Fibroblast of upper back skin (primary cell): Measurements from ENCODE around the gene CCL5.

Experiments
- DNase-seq: peaks from one replicate; pipeline ENCODE4 v3.0.0-alpha.2; 2013

The CCL5 gene

DNA sequence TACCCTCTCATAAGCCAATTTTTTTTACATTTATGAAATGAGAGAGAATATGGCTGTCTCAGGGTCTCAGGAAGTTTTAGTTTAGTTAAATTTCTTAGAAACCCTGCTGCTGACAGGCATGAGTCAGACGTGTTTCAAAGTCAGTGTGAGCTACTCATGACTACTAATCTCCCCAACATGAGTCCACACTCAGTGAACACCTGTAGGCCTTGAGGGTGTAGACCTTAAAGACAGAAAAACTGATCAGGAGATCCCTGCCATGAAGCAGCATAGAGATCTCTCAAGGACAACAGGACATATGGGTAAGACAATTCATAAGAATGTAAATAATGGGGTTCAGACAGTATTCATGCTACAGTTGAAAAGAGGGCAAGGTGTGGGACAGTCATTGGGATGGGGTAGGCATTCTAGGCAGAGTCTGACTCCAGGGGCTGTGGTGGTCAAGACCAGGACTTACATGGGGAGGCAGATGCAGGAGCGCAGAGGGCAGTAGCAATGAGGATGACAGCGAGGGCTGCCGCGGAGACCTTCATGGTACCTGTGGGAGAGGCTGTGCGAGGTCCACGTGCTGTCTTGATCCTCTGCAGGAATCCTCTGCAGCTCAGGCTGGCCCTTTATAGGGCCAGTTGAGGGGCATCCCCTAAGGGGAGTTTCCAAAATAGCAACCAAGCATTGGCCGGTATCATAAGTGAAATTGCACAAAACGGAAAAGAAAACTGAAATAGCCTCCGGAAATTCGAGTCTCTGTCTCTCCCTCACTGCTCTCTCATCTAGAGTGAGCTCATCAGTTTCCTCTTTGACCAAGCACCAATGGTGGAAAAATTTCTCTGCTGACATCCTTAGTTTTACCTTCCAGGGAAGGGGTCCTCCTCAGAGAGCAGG, at the start of gene CCL5:
Gene CCL5 (minus strand): TSS at position 588 of the 882 bp plus-strand sequence.
- no peak for DNase-seq

DNA sequence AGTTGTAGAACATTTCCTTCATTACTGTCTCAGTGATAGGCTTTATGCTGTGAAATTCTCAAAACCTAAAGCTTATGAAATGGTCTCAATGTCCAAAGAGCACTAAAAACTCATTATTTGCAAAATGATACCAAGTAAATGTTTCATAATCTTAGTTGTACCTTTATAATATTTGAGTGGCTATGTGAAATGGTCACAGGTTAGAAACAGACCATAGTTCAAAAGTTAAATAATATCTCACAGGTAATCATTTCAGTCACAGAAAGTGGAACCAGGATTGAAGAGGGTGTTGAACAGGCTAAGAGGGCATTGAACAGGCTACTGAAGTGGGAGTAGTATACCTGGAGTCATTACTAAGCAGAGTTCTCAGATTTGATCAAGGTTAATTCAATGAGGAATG, 47.6 kb upstream of the CCL5 start:
- no peak for DNase-seq

DNA sequence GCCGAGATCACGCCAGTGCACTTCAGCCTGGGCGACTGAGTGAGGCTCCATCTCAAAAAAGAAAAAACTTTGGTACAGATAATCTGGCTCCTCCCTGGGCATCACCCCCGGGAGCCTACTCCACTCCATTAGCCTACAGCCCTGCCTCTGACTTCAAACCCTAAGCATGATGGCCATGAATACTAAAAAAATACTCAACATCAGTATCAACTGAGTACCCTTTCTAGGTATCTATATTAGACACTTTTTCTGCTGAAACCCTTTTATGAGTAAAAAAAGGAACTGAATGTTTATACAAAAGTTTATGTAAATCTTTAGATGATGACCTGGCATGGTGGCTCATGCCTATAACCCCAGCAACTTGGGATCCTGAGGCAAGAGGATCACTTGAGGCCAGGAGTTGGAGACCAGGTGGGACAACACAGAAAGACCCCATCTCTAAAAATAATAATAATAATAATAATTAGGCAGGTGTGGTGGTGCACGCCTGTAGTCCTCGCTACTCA, 43.5 kb upstream of the CCL5 start:
- no peak for DNase-seq

DNA sequence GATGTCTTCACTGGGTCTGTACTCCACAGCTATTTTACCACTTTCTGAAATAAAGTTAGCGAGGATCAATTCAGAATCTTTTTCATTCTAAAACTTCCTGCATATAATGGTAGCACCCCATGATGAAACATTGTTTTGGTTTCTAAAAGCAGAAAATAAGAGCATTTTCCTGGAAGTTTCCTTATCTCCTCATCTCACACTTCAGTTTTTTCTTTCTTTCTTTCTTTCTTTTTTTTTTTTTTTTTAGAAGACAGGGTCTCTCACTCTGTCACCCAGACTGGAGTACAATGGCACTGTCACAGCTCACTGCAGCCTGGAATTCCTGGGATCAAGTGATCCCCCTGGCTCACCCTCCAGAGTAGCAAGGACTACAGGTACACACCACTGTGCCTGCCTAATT, 40.1 kb upstream of the CCL5 start:
- DNase-seq: no peak

DNA sequence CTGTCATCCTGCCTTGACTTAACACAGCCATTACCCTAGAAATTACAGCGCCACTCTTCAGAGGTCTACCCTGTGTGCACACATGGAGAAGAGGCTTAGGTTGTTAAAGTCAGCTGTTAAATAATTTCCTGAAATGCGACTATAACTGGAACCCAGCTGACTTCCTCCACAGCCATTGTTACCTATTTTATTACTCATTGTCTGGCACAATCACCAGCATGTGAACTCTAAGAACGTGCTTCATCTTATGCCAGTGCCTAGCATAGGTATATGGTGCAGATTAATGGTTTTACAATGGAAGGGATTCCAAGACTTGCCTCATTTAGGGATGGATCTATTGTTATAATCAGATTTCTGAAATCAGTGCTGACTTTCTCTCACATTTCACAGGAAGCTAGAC, 38.5 kb upstream of the CCL5 start:
- DNase-seq: no peak

DNA sequence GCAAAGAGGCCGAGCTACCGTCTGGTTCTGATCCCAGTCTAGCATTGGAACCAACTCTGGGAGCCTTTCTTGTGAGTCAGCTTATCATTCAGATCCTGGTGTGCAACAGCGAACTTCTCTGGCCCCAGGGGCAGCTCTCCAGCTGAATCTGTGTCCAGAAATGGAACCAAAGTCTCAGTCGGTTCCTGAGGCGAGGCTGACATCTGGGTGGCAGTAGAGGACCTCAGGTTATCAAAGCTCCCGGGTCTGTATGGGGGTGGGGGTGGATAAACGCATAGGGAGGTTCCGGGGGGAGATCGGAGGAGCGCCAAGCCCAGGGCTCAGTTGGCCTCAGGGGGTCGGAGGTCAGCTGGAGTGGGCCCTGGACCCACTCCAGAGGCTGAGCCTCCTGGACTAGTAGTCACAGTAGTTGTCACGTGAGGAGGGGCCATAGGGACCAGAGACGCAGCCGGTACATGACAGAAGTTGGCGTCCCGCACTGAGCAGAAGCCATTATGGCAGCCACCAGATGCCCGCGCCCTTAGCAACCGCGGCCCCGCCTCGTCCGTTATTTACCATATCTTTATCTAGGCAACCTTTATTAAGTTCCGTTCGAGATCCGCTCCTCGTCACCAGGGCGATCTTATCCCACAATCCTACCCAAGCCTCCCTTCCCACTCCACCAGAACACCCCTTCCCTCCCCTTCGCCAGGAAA, 37.5 kb upstream of the CCL5 start:
- DNase-seq: no peak

DNA sequence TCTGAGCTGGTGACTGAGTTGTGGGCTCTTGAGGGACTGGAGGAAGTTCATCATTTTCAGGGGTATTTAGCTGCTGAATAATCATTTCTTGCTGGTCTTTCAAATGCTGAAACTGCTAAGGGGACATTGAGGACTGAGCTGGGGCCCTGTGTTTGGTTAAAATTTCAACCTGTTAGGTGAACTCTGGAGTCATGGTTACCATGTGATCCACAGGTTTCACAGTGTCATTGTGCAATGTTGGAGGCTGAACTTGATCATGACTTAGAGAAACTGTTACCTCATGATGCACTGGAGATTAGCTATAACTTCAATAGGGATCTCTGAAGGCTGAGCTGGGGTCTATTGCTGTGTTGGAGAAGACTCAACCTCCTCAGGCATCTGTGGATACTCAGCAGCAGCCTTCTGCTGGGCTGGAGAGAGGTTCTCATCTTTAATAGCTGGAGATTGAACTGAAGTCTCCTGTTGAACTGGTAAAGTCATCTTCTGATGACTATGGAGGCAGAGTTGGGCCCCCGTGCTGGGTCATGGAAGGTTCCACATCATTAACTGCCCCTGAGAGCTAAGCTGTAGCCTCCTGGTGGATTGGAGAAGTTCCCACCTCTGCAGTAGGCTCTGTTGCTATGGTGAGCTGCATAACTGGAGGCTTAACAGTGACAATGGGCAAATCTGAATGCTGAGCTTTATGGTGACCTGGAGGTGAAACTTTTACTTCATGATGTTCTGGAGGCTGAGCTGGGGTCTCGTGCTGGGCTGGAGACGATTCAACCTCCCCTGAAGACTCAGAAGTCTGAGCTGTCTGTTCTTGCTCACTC, 35.2 kb upstream of the CCL5 start:
- DNase-seq: no peak

DNA sequence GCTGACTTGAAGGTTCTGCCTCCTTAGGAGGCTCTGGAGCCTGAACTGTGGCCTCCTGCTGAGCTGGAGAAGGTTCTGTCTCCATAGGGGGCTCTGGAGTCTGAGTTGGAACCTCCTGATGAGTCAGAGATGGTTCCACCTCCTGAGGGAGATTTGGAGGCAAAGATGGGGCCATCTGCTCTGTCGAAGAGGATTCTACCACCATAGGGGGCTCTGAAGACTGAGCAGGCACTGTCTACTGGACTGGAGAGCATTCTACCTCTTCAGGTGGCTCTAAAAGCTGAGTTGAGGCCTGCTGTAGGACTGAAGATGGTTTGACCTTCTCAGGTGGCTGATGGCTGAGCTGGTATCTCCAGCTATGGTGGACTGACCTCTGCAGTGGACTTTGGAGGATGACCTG, 34.2 kb upstream of the CCL5 start:
- DNase-seq: no peak

DNA sequence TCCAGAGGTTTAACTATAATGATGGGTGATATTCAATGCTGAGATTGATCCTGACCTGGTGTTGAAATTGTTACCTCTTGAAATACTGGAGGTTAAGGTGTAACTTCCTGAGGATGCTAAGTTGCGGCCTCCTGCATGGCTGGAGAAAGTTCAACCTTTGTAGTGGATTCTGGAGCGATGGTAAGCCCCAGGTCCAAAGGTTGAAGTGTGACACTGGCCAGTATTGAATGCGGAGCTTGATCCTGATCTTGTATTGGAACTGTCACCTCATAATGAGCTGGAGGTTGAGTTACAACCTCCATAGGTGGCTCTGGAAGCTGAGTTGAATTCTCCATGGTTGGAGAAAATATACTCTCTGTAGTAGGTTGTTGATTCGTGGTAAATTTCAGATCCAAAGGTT, 33.4 kb upstream of the CCL5 start:
- DNase-seq: no peak

DNA sequence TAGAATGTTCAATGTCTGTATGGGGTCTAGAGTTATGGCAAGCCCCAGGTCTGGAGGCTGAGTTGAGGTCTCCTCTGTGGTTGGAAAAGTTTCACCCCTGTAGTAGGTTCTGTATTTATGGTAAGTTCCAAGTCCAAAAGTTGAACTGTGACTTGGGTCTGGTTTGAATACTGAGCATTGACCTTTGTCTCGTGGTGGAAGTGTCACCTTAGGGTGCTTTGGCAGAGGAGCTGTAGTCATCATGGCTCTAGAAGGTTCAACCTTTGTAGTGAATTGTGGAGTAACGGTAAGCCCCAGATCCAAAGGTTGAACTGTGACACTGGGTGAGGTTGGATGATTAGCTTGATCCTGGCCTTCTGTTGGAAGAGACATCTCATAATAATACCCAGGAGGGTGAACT, 32.8 kb upstream of the CCL5 start:
- no peak for DNase-seq

DNA sequence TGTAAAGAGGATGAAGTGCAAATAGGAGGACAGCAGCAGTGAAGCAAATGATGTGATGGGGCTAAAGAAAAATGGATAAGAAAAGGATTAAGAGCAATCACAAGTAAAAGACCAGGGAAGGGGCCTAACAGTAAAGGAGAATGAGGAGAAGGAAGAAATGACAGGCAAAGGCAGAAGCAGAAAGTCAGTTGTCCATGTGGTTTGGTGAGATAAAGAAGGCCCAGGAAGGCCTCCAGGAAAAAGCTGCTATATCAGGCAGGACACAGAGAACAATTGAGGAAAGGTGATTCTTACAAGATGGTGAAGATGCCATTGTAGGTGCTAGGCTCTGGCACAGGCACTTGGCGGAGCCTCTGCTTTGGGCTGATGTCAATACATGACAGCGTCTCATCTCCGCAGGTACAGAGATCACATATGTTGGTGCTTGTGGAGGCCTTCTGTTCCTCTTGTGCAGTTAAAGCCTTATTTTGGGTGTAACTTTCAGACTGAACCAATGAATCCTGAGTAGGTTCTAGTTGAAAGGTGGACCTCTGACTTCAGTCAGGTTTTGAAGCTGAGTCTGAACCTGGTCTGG, 32.3 kb upstream of the CCL5 start:
- DNase-seq: no peak

DNA sequence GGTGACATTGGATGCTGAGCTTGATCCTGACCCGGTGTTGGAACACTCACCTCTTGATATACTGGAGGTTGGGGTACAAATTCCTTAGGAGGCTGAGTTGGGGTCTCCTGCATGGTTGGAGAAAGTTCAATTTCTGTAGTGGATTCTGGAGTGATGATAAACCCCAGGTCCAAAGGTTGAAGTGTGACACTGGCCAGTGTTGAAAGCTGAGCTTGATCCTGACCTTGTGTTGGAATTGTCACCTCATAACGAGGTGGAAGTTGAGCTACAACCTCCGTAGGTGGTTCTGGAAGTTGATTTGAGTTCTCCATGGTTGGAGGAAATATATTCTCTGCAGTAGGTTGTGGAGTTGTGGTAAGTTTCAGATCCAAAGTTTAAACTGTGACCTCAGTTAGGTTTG, 29.2 kb upstream of the CCL5 start:
- DNase-seq: no peak

DNA sequence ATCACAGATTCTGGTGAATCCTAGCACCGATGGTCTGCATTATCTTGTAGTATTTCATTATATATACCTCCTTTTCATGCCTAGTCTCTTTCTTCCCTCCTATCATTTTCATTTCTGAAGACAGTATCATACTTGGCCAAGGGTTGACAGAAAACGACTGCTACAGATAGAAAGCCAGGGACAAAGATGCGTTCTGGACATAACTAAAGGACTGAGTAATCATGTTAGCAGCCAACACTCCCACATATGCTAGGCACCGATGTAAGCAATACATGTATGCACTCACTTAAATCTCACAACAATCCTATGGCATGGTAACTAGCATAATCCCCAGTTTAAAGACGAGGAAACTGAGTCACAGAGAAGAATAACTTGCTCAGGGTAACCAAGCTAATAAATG, 27.5 kb upstream of the CCL5 start:
- no peak for DNase-seq

DNA sequence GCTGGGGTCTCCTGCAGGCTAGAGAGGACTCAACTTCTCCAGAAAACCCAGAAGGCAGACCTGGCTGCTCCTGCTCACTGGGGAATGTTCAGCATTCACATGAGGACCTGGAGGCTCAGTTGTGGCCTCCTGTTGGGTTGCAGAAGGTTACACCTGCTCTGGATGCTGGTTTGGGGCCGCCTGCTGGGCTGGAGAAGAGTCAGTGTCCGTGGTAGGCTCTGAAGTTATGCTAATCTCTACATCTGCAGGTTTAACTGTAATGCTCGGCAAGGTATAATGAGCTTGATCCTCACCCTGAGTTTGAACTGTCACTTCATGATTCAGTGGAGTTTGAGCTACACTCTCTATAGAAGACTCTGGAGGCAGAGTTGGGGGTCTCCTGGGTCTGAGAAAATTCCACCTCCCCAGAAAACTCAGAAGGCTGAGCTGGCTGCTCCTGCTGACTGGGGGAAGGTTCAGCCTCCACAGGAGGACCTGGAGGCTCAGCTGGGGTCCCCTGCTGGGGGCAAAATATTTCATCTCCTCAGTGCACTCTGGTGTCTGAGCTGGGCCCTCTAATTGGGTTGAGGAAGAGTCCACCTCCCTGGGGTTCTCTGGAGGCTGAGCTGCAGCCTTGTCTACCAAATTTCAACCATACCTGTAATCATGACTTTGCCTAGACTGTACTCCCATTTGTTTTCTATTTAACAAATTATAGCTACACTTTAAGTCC, 26.9 kb upstream of the CCL5 start:
- no peak for DNase-seq

DNA sequence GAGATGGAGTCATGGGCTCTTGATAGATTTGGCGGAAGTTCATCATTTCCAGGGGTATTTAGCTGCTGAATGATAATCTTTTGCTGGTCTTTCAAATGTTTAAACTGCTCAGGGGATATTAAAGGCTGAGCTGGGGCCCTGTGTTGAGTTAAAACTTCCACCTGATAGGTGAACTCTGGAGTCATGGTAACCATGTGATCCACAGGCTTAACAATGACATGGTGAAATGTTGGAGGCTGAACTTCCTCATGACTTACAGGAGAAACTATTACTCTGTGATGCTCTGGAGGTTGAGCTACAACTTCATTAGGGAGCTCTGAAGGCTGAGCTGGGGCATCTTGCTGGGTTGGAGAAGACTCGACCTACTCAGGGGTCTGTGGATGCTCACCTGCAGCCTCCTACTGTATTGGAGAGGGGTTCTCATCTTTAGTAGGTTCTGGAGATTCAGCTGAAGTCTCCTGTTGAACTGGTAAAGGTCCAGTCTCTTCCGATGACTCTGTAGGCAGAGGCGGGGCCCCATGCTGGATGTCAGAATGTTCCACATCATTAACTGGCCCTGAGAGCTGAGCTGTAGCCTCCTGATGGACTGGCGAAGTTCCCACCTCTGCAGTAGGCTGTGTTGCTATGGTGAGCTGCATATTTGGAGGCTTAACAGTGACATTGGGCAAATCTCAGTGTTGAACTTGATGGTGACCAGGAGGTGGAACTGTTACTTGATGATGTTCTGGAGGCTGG, 26.2 kb upstream of the CCL5 start:
- peak; percentile 11 for DNase-seq

DNA sequence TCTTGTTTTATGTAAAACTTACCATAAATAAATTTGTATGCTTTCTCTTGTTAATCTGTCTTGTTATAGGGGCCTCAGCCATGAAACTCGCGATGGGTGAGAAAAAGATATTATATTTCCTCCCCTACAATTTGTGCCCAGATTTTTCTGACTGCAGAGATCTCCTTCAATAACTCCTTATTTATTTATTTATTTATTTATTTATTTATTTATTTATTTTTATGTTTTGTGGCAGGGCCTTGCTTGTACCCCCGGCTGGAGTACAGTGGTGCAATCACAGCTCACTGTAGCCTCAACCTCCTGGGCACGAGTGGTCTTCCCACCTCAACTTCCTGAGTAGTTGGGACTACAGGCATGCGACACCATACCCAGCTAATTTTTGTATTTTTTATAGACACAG, 23.3 kb upstream of the CCL5 start:
- DNase-seq: no peak

DNA sequence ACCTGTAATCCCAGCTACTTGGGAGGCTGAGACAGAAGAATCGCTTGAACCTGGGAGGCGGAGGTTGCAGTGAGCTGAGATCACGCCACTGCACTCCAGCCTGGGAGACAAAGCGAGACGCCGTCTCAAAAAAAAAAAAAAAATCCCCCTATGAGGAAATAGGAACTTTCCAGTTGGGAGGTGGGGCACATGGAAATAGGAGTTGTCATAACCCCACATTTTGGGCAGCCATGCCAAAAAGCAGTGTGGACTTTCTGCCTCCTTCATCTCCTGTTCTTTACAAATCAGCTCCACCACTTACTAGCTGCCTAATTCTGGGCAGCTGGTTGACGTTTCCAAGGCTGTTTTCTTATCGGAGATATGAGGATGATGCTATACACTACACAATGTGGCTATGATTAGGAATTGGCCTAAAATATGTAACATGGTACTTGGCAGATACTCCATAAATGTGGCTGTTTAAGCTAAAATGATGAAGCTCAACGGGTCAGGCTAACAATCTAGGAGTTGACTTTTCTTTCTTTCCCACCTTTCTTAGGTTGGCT, 21.5 kb upstream of the CCL5 start:
- DNase-seq: peak; percentile 24

DNA sequence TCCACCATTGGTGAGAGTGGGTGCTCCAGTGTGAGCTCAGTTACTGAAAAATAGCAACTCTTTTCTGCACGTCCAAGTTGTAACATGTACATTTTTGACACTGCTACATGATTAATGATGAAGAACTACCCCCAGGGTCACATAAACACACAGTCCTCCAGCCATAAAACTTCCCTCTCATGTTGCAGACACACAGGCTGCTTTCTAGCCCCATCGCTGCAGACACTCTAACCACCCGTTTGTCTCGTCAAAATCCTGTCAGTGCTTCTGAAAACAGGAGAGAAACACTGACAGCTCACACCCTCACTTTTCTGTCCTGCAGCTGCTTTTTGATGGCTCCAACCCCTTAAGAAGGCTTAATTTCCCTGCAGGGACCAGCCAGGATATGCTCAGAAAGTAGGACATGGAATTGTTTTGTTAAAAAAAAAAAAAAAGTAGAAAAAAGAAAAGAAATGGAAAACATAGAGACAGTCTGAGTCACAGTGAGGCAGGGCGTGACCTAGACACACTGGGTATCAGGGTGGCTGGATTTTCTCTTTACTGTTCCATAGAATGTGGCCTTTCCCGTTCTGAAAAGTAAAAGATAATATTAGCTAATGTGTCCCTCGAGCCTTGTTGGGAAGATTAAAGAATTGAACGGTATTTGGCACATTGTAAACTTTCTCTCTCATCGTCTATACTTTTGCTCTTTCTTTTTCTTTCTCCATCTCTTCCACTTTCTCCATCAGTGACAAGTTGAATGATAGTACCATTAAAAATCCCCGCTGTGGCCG, 20.7 kb upstream of the CCL5 start:
- DNase-seq: peak; percentile 46

DNA sequence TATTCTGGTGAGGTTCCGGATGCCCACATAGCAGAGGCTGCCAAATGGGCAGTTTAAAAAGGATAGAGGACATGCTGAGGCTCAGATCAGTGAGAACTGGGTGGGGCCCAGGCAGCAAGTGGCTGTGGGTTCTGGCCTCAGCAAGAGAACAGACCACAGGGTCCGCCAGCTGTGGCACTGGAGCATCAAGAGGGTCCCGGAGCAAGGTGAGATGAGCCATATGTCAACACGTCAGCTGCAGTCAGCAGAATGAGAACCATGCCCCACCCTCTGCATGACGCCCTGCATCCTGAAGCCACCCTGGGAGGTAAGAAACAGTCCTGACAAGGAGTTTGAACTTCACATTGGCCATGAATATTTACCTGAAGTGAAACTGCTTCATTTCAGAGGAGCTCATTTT, 20.1 kb upstream of the CCL5 start:
- DNase-seq: no peak

DNA sequence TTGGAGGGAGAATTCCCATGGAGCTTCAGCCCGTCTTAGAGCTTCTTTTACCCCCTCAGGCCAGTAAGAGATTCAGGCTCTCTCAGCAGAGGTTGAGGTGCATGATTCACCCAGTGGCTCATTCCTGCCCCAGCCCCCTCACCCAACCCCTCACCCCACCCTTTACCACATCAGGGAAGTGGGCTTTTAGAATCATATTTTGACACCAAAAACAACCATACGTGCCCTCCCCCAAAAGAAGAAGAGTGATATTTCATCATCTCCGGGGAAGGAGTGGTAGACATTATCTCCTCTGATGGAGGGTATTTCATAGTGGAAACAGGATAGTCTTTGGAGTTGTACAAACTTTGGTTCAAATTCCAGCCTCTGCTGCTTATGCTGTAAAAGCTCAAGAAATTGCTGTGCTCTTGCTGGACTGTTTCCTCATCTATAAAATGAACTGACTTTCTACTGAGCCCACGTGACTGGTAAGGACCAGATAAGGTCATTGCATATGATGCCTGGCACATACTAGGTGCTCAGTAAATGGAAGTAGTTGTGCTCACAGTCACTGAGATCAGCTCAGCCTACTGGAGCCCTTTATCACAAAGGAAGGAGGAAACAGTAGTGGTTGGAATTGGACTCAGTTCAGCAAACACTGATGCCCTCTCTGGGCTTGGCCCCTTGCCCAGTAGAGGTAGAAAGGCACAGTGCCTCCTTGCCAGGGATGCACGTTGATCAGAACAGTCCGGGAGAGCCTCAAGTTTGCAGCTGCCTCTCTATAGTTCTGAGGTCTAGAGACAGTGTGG, 18.3 kb upstream of the CCL5 start:
- peak; percentile 21 for DNase-seq
